Activated naive CD4-positive, alpha-beta T cell treated with anti-CD3 and anti-CD28 coated beads, Interleukin-2, amount 10 ng/mL, durations not matched to agents 7 days and 5 days (primary cell): ENCODE measurements around the gene NIN.

Experiments
- CTCF ChIA-PET: fragments of 350-600 bp; sonication (Branson Sonifier 250); formaldehyde crosslinking; loops from one replicate; lab custom pipeline; 2021; ENCODE audit warnings: antibody characterized with exemption; lab: Charles Lee
- DNase-seq: peaks from one replicate; pipeline ENCODE4 v3.0.0-alpha.2; 2020
- H3K27ac Mint-ChIP-seq: one replicate; pipeline ENCODE4 v1.8.0; 2021; ENCODE audit warnings: mild to moderate bottlenecking, moderate library complexity, mixed read lengths
- H3K27me3 Mint-ChIP-seq: one replicate; pipeline ENCODE4 v1.8.0; 2021; ENCODE audit warnings: mild to moderate bottlenecking, mixed read lengths
- H3K36me3 Mint-ChIP-seq: one replicate; pipeline ENCODE4 v1.8.0; 2021; ENCODE audit warnings: mixed read lengths
- H3K4me1 Mint-ChIP-seq: one replicate; pipeline ENCODE4 v1.8.0; 2021; ENCODE audit warnings: mixed read lengths
- H3K4me3 Mint-ChIP-seq: one replicate; pipeline ENCODE4 v1.8.0; 2021; ENCODE audit warnings: mild to moderate bottlenecking, moderate library complexity, mixed read lengths
- H3K9me3 Mint-ChIP-seq: one replicate; pipeline ENCODE4 v1.8.0; 2021; ENCODE audit warnings: mixed read lengths

The NIN gene

DNA sequence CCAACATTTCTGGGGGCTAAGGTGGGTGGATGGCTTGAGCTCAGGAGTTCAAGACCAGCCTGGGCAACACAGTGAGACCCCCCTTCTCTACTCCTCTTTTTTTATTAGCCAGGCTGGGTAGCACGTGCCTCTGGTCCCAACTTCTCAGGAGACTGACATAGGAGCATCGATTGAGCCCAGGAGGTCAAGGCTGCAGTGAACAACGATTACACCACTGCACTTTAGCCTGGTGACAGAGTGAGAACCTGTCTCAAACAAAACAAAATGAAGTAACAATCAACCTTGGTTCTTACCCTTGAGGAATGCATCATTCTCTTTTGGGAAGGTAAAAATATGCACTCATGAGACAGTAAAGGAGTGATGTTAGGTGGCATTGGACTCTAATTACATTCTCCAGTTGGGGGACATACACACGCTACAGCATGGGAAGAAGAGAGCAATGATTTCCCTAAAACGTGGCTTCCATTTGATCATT is 3.9 kb upstream of the NIN start:
- Mint-ChIP-seq H3K27ac (no peak overlapping the region), H3K4me1 (peaks cover 44% of the 10 kb centered on the region), H3K27me3 (peaks cover 14% of the 10 kb centered on the region), H3K36me3 (peaks cover 2% of the 10 kb centered on the region), H3K4me3 (no peak overlapping the region), H3K9me3 (no peaks in the 10 kb centered on the region)
- CTCF ChIA-PET, result interaction anchor here (2.3 kb wide), 1 partner anchor 60 kb away, joined by 4 read pairs; no protein-coding TSS in a partner anchor
- DNase-seq, result no peak

DNA sequence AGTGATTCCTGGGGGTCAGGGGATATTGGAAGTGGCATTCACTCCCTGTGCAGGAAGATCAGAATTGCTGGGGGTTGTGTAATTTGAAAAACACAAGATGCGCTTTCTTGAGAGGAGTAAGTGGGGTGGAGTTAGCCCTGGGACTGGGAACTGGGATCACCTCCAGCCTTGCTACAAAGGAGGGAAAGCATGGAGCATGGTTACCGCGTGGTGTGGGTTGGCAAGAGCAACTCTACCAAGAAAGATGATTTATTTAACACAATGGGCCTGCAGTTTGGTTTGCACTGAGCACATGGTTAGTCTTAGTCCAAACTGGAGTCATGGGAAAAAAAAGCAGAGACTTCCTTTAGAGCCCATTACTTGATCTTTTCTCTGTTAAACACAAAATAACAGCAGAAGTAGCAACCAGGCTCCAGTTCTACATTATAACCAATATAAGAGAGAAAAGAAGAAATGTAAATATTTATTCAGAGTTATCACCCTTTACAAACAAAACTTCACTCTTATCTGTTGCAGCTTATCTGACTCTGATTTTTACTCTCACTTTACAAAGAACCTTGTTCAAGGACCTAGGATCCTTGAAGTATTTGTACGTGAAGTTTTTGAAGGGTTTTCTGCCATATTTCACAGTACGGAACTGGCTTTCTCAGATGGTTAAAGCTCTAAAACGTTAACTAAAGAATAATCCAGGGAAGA is 2.1 kb upstream of the NIN start:
- Mint-ChIP-seq H3K4me3 (no peak overlapping the region), H3K27me3 (peaks cover 16% of the 10 kb centered on the region), H3K4me1 (peaks cover 50% of the 10 kb centered on the region), H3K9me3 (no peaks in the 10 kb centered on the region), H3K27ac (no peak overlapping the region), H3K36me3 (peaks cover 16% of the 10 kb centered on the region)
- DNase-seq, result no peak
- CTCF ChIA-PET, result interaction anchor here (2.3 kb wide), 1 partner anchor 58 kb away, joined by 4 read pairs; no protein-coding TSS in a partner anchor

DNA sequence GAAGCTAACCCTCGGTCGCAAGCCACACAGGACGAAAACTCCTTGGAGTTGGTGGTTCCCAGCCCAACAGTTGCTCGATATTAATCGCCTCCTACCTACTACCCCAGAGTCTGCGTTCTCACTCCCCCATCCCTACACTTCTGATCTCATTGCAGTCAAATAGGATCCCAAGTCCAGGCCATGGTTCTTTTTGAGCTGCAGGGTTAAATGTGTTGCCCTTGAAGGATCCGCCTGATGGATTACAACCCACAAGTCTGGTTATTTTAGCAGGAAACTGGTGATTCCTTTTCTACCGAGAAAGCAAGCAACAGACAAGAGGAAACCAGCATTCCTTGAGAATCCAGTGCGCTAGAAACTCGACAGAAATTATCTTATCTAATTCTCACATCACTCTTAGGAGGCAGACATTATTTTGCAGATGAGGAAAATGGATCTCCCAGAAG is 785 bp upstream of the NIN start:
- Mint-ChIP-seq H3K36me3 (peaks cover 22% of the 10 kb centered on the region), H3K4me1 (peaks cover 59% of the 10 kb centered on the region), H3K9me3 (no peaks in the 10 kb centered on the region), H3K27me3 (peaks cover 16% of the 10 kb centered on the region), H3K4me3 (peak overlapping the region; percentile 90), H3K27ac (peak overlapping the region; percentile 93)
- CTCF ChIA-PET, result interaction anchor here (1.2 kb wide), 1 partner anchor 54 kb away, joined by 4 read pairs; no protein-coding TSS in a partner anchor
- no peak for DNase-seq

DNA sequence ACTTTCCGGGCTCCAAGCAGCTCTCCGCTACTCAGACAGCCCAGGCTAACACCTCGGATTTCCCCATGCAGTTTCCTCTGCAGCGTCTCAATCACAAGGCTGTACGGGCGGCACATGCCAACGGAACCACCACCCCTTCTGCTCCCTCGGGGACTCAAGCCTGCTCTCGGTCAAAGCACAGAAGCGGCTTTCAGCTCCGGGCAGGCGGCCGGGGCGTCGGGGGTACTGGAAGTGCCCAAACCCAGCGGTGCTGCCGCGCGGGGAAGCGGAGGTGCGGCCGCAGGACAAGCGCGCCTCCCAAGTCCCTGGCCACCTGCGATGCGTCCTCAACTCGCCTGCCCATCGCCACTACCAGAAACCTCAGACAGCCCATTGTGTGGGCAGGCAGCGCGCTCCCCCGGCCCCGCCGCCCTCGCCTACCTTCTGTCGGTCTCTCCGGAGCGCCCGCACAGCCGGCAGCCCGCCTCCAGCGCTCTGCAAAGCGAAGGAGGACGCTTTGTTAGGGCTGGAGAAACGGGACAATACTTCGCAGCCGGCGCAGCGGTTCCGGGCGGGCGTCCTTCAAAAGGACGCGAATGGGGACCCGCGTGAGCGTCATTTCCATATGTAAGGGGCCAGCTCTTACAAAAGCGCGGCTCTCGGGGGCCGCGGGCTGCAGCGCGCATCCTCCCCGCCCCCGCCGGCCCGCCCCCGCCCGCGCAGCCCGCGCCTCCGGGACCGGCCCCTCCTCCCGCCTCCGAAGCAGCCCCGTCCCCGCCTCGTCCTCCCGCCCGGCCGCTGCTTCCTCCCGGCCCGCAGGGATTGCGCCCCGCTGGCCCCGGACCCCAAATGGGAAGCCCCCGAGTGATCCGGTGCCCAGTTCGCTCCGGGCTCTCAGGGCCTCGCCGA is 674 bp downstream of the NIN start:
- H3K27me3 Mint-ChIP-seq, result peaks cover 16% of the 10 kb centered on the region
- no peaks in the 10 kb centered on the region for H3K9me3 Mint-ChIP-seq
- H3K4me3 Mint-ChIP-seq, result peak overlapping the region; percentile 97
- peak; percentile 70 for DNase-seq
- CTCF ChIA-PET, result interaction anchor here (1.2 to 2.0 kb wide), 3 partner anchors 28 to 52 kb away, joined by 4 to 20 read pairs (median 5); no protein-coding TSS in a partner anchor
- peaks cover 36% of the 10 kb centered on the region for H3K36me3 Mint-ChIP-seq
- peak overlapping the region; percentile 85 for H3K27ac Mint-ChIP-seq
- H3K4me1 Mint-ChIP-seq, result peaks cover 59% of the 10 kb centered on the region

- peak overlapping the region; percentile 97 for H3K4me3 Mint-ChIP-seq
- CTCF ChIA-PET, result interaction anchor here (1.3 to 2.0 kb wide), 2 partner anchors 29 to 32 kb away, joined by 5 to 20 read pairs; no protein-coding TSS in a partner anchor
Measured at GRCh38 chr14:50829489-50830043, 1.4 kb downstream of the NIN start.

GRCh38 chr14:50828721-50829488 is 2.1 kb downstream of the NIN start:
- Mint-ChIP-seq H3K4me1 (peaks cover 62% of the 10 kb centered on the region), H3K36me3 (peaks cover 45% of the 10 kb centered on the region), H3K27ac (no peak overlapping the region), H3K9me3 (no peaks in the 10 kb centered on the region), H3K27me3 (peaks cover 16% of the 10 kb centered on the region), H3K4me3 (peak overlapping the region; percentile 97)
- CTCF ChIA-PET, result interaction anchor here (1.3 to 2.0 kb wide), 3 partner anchors 30 to 37 kb away, joined by 3 to 20 read pairs (median 5); no protein-coding TSS in a partner anchor
- DNase-seq, result no peak

More at GRCh38 chr14:50829489-50830043, 1.4 kb downstream of the NIN start:
- no peak for DNase-seq
- H3K36me3 Mint-ChIP-seq, result peaks cover 41% of the 10 kb centered on the region
- H3K4me1 Mint-ChIP-seq, result peaks cover 59% of the 10 kb centered on the region
- H3K27me3 Mint-ChIP-seq, result peaks cover 16% of the 10 kb centered on the region
- peak overlapping the region; percentile 85 for H3K27ac Mint-ChIP-seq
- no peaks in the 10 kb centered on the region for H3K9me3 Mint-ChIP-seq

GRCh38 chr14:50826681-50827080 is 4.3 kb downstream of the NIN start:
- Mint-ChIP-seq H3K27ac (no peak overlapping the region), H3K4me3 (no peak overlapping the region)

DNA sequence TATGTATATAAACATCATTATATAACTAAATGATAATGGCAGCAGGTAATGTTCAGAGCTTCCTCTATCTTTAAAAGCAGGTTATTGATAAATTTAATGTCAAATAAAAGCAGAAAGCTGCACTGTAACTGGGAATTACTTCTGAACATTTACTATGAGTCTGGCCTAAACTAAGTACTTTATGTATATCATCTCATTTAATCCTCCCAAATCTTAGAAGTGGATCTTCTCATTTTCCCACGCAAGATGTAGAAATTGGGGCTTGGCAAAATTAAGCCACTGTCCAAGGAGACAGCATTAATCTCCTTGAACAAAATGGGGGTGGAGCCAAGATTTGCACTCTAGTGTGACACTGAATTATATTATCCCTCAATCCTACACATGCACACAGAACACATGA is 5.7 kb downstream of the NIN start:
- H3K4me1 Mint-ChIP-seq, result peaks cover 85% of the 10 kb centered on the region
- DNase-seq, result no peak
- H3K36me3 Mint-ChIP-seq, result peaks cover 62% of the 10 kb centered on the region
- no peaks in the 10 kb centered on the region for H3K9me3 Mint-ChIP-seq
- H3K27ac Mint-ChIP-seq, result no peak overlapping the region
- CTCF ChIA-PET, result interaction anchor here (1.0 to 1.7 kb wide), 2 partner anchors 35 to 505 kb away, joined by 5 read pairs; no protein-coding TSS in a partner anchor
- H3K27me3 Mint-ChIP-seq, result peaks cover 4% of the 10 kb centered on the region
- H3K4me3 Mint-ChIP-seq, result no peak overlapping the region

More at GRCh38 chr14:50826681-50827080, 4.3 kb downstream of the NIN start:
- CTCF ChIA-PET, result interaction anchor here (1.5 to 2.5 kb wide), 3 partner anchors 33 to 506 kb away, joined by 4 to 12 read pairs (median 5); no protein-coding TSS in a partner anchor
- Mint-ChIP-seq H3K27me3 (peaks cover 9% of the 10 kb centered on the region), H3K9me3 (no peaks in the 10 kb centered on the region), H3K36me3 (peaks cover 50% of the 10 kb centered on the region), H3K4me1 (peaks cover 73% of the 10 kb centered on the region)
- DNase-seq, result no peak

GRCh38 chr14:50823762-50824636 is 7.0 kb downstream of the NIN start:
- DNase-seq, result no peak
- Mint-ChIP-seq H3K4me3 (peak overlapping the region; percentile 48), H3K9me3 (no peaks in the 10 kb centered on the region), H3K36me3 (peaks cover 67% of the 10 kb centered on the region), H3K4me1 (peaks cover 88% of the 10 kb centered on the region), H3K27ac (peak overlapping the region; percentile 86), H3K27me3 (no peaks in the 10 kb centered on the region)
- CTCF ChIA-PET, result interaction anchor here (1.0 to 1.6 kb wide), 4 partner anchors 15 to 109 kb away, joined by 4 to 6 read pairs (median 4); no protein-coding TSS in a partner anchor

DNA sequence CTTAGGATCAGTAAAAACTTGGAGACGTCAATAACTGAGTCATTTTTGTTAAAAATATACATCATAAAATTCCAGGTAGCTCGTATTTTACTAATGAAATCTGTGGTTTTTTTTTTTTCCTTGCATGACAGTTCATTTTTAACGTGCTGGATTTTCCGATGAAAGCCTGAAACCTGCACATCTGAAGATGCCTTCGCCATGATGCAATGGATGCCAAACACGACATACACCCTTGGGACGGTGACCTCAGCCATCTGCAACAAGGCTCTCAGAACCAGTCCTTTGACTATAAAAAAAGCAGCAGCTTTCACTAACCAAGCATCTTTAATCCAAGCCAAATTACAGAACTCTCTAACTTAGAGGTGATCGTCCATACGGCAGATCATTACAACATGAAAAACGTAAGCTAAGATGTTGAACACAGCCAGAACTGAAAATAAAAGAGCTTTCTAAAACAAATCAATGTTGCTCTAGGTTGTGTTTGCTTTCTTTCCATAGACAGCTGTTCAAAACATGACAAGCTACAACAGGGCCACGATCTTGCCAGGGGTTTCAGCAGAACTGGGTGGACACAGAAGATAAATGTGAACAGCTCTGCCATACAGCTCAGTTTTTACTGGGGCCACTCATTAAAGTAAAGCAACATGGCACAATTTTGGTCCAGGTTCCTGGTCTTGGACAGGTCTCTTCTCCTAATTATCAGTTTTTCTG is 7.8 kb downstream of the NIN start:
- Mint-ChIP-seq H3K4me3 (peak overlapping the region; percentile 48), H3K27me3 (no peaks in the 10 kb centered on the region), H3K36me3 (peaks cover 65% of the 10 kb centered on the region), H3K4me1 (peaks cover 86% of the 10 kb centered on the region), H3K9me3 (no peaks in the 10 kb centered on the region), H3K27ac (peak overlapping the region; percentile 86)
- CTCF ChIA-PET, result interaction anchor here (0.7 to 1.6 kb wide), 6 partner anchors 14 to 280 kb away, joined by 3 to 6 read pairs (median 4); no protein-coding TSS in a partner anchor
- DNase-seq, result no peak

DNA sequence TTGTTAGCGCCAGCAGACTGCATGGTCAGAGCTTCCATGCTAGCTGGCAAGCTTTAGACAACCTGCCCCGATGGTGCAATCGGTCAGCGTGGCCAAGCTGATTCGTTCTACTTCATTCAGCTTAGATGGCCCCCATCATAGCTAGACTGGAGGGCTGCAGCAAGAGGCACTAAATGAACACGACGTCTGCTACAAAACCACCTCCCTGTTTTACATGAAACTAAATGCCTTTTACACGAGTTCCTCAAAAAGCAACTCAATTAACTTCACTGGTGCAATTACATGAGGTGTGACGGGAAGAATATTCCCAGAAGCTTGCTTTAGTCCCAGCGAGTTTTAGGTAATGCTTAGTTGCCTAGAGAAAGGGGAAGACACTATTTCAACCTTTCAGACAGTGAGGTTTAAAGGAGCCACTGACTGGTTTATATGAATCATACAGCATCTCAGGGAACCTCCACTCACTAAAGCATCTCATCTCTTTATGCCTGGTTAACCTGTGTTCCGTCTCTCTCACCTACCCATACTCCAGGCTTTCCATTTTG is 8.4 kb downstream of the NIN start:
- Mint-ChIP-seq H3K4me3 (peak overlapping the region; percentile 48), H3K27ac (peak overlapping the region; percentile 86), H3K9me3 (no peaks in the 10 kb centered on the region), H3K36me3 (peaks cover 65% of the 10 kb centered on the region), H3K4me1 (peaks cover 81% of the 10 kb centered on the region), H3K27me3 (no peaks in the 10 kb centered on the region)
- no peak for DNase-seq
- CTCF ChIA-PET, result interaction anchor here (0.7 to 1.9 kb wide), 5 partner anchors 14 to 279 kb away, joined by 3 to 11 read pairs (median 4); no protein-coding TSS in a partner anchor
